ENCODE measurements around the gene NEGR1. TPM values are rescaled to one million over a fixed set of nuclear protein-coding genes. Genes with fewer than 3 reads are reported as not detected.

NEGR1 gene
- total RNA-seq, 1 donor from 2014 or later: 8.6 TPM

DNA sequence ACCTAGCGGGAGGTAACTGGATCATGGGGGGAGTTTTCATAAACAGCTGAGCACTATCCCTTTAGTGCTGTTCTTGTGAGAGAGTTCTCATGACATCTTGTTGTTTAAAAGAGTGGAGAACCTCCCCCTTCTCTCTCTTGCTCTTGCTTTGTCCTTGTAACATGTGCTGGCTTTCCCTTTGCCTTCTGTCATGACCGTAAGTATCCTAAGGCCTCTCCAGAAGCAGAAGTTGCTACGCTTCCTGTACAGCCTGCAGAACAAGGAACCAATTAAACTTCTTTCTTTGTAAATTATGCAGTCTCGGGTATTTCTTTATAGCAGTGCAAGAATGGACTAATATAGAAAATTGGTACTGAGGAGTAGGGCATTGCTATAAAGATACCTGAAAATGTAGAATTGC, 515.6 kb downstream of the NEGR1 start:
- H3K4me2 ChIP-seq (ENCODE audit: low read length): no peak overlapping the region
- Mint-ChIP-seq H3K4me1 (ENCODE audit: low read depth, unreplicated experiment) (no peaks in the 10 kb centered on the region), H3K4me3 (ENCODE audit: unreplicated experiment) (no peak overlapping the region), H3K27me3 (ENCODE audit: low read depth, unreplicated experiment) (no peaks in the 10 kb centered on the region), H3K27ac (ENCODE audit: unreplicated experiment) (no peak overlapping the region), H3K36me3 (ENCODE audit: low read depth, unreplicated experiment) (no peaks in the 10 kb centered on the region), H3K9me3 (ENCODE audit: unreplicated experiment) (no peaks in the 10 kb centered on the region)
- H2AFZ ChIP-seq (ENCODE audit: low read depth, low read length): no peak overlapping the region
- no peak overlapping the region for H3K4me3 ChIP-seq (ENCODE audit: insufficient read depth, low read depth, low read length)
- TF ChIP-seq, protein P1, sequence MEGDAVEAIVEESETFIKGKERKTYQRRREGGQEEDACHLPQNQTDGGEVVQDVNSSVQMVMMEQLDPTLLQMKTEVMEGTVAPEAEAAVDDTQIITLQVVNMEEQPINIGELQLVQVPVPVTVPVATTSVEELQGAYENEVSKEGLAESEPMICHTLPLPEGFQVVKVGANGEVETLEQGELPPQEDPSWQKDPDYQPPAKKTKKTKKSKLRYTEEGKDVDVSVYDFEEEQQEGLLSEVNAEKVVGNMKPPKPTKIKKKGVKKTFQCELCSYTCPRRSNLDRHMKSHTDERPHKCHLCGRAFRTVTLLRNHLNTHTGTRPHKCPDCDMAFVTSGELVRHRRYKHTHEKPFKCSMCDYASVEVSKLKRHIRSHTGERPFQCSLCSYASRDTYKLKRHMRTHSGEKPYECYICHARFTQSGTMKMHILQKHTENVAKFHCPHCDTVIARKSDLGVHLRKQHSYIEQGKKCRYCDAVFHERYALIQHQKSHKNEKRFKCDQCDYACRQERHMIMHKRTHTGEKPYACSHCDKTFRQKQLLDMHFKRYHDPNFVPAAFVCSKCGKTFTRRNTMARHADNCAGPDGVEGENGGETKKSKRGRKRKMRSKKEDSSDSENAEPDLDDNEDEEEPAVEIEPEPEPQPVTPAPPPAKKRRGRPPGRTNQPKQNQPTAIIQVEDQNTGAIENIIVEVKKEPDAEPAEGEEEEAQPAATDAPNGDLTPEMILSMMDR (IDR thresholded peaks at IDR 0.05; ENCODE audit: insufficient read depth, low read depth, low read length): no peak
- TF ChIP-seq EZH2 (IDR thresholded peaks at IDR 0.05; ENCODE audit: insufficient read depth, low read length): no peak
- no peaks in the 10 kb centered on the region for H3K27me3 ChIP-seq (ENCODE audit: insufficient read depth, low read length)
- no peaks in the 10 kb centered on the region for H3K9me3 ChIP-seq (ENCODE audit: insufficient read depth, low read depth, low read length)
- H4K20me1 ChIP-seq (ENCODE audit: insufficient read depth, low read length): no peaks in the 10 kb centered on the region
- DNase-seq (ENCODE audit: low read depth): no peak
- no peak overlapping the region for H3K9ac ChIP-seq (ENCODE audit: low read length)
- no peaks in the 10 kb centered on the region for H3K36me3 ChIP-seq (ENCODE audit: insufficient read depth, low read length)
- FAIRE-seq: no peak
- H3K79me2 ChIP-seq (ENCODE audit: insufficient read depth, low read length): no peaks in the 10 kb centered on the region
- H3K27ac ChIP-seq (ENCODE audit: low read depth, low read length): no peak overlapping the region
- H3K4me1 ChIP-seq (ENCODE audit: insufficient read depth, low read length): no peaks in the 10 kb centered on the region

DNA sequence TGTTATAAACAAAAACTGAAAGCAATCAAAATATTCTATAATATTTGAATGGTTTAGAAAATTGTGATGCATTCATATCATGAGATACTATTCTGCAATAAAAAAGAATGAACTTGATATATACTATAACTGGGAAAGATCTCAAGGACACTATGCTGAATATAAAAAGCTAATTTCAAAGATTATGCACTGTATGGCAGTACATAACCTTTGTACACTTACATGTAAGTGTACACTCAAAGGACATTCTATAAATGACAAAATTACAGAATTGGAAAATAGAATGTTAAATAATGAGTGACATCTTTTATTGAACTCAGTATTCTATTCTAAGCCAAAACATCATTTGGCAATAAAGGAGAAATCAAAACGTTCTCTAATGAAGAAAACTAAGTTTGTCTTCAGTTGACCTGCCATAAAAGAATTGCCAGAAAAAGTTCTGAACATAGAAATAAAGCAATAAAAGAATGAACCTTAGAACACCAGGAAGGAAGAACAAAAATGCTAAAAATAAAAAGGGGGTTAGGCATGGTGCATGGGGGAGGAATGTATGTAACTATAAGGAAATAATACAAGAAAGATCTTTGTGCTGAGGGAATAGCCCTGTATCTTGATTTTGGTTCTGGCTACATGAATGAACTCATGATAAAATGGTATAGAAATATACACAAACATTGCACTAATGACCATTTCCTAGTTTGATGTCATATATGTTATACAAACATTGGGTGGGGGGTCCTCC, 519.7 kb downstream of the NEGR1 start:
- Mint-ChIP-seq H3K9me3 (ENCODE audit: unreplicated experiment) (no peaks in the 10 kb centered on the region), H3K4me1 (ENCODE audit: low read depth, unreplicated experiment) (no peaks in the 10 kb centered on the region), H3K4me3 (ENCODE audit: unreplicated experiment) (no peak overlapping the region), H3K36me3 (ENCODE audit: low read depth, unreplicated experiment) (no peaks in the 10 kb centered on the region), H3K27ac (ENCODE audit: unreplicated experiment) (no peak overlapping the region), H3K27me3 (ENCODE audit: low read depth, unreplicated experiment) (no peaks in the 10 kb centered on the region)
- no peak overlapping the region for H3K4me3 ChIP-seq (ENCODE audit: insufficient read depth, low read depth, low read length)
- no peak overlapping the region for H3K9ac ChIP-seq (ENCODE audit: low read length)
- H3K79me2 ChIP-seq (ENCODE audit: insufficient read depth, low read length): no peaks in the 10 kb centered on the region
- no peak overlapping the region for H3K27ac ChIP-seq (ENCODE audit: low read depth, low read length)
- H4K20me1 ChIP-seq (ENCODE audit: insufficient read depth, low read length): no peaks in the 10 kb centered on the region
- no peak overlapping the region for H3K4me2 ChIP-seq (ENCODE audit: low read length)
- no peaks in the 10 kb centered on the region for H3K27me3 ChIP-seq (ENCODE audit: insufficient read depth, low read length)
- TF ChIP-seq, protein P1 (IDR thresholded peaks at IDR 0.05; ENCODE audit: insufficient read depth, low read depth, low read length): no peak
- TF ChIP-seq EZH2 (IDR thresholded peaks at IDR 0.05; ENCODE audit: insufficient read depth, low read length): no peak
- H3K9me3 ChIP-seq (ENCODE audit: insufficient read depth, low read depth, low read length): no peaks in the 10 kb centered on the region
- no peak overlapping the region for H2AFZ ChIP-seq (ENCODE audit: low read depth, low read length)
- H3K36me3 ChIP-seq (ENCODE audit: insufficient read depth, low read length): no peaks in the 10 kb centered on the region
- FAIRE-seq: no peak
- no peak for DNase-seq (ENCODE audit: low read depth)
- no peaks in the 10 kb centered on the region for H3K4me1 ChIP-seq (ENCODE audit: insufficient read depth, low read length)

DNA sequence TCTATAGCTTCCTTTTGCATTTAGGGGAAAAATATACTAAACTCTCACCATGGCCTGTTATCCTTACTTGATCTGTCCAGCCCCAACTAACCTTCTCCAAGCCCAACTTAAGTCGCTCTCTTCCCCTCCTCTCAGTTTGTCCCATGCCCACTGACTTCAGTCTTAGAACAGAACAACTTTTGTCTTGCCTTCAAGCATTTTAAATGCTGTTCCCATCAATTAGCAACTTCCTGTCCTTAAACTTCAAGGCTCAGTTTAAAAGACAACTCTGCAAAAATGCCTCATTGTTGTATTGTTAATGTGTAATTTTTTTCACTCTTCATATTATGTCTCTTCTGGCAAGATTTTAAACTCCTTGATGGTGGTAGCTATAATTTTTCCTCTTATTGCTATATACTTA, 526.9 kb downstream of the NEGR1 start:
- peaks cover 2% of the 10 kb centered on the region for H3K36me3 Mint-ChIP-seq (ENCODE audit: low read depth, unreplicated experiment)
- Histone ChIP-seq H3K36me3 (ENCODE audit: insufficient read depth, low read length) (no peaks in the 10 kb centered on the region), H3K9ac (ENCODE audit: low read length) (no peak overlapping the region), H2AFZ (ENCODE audit: low read depth, low read length) (no peak overlapping the region), H3K27ac (ENCODE audit: low read depth, low read length) (no peak overlapping the region), H3K79me2 (ENCODE audit: insufficient read depth, low read length) (no peaks in the 10 kb centered on the region), H4K20me1 (ENCODE audit: insufficient read depth, low read length) (no peaks in the 10 kb centered on the region), H3K4me3 (ENCODE audit: insufficient read depth, low read depth, low read length) (no peak overlapping the region), H3K9me3 (ENCODE audit: insufficient read depth, low read depth, low read length) (no peaks in the 10 kb centered on the region), H3K4me2 (ENCODE audit: low read length) (no peak overlapping the region), H3K4me1 (ENCODE audit: insufficient read depth, low read length) (no peaks in the 10 kb centered on the region), H3K27me3 (ENCODE audit: insufficient read depth, low read length) (no peaks in the 10 kb centered on the region)
- H3K27me3 Mint-ChIP-seq (ENCODE audit: low read depth, unreplicated experiment): no peaks in the 10 kb centered on the region
- no peak overlapping the region for H3K27ac Mint-ChIP-seq (ENCODE audit: unreplicated experiment)
- DNase-seq (ENCODE audit: low read depth) (no peak), FAIRE-seq (no peak)
- no peaks in the 10 kb centered on the region for H3K4me1 Mint-ChIP-seq (ENCODE audit: low read depth, unreplicated experiment)
- H3K4me3 Mint-ChIP-seq (ENCODE audit: unreplicated experiment): no peak overlapping the region
- no peaks in the 10 kb centered on the region for H3K9me3 Mint-ChIP-seq (ENCODE audit: unreplicated experiment)
- TF ChIP-seq, protein P1 (IDR thresholded peaks at IDR 0.05; ENCODE audit: insufficient read depth, low read depth, low read length): no peak
